CD4-positive, alpha-beta T cell treated with Interleukin-15 for 1 hour (primary cell): ENCODE measurements around the gene KIF26A.

Experiments used
- DNase-seq: peaks from one replicate; pipeline ENCODE4 v3.0.0-alpha.2; 2020

Gene KIF26A

GRCh38 chr14:104211741-104212140 is 73.4 kb downstream of the KIF26A start:
- no peak for DNase-seq

- no peak for DNase-seq
Measured at GRCh38 chr14:104212206-104213095, 74.1 kb downstream of the KIF26A start.

- DNase-seq, result no peak
Measured at GRCh38 chr14:104213301-104214034, 75.1 kb downstream of the KIF26A start.

- no peak for DNase-seq
Measured at GRCh38 chr14:104214431-104215218, 76.2 kb downstream of the KIF26A start.

- no peak for DNase-seq
Measured at GRCh38 chr14:104215706-104216334, 77.4 kb downstream of the KIF26A start.

- no peak for DNase-seq
Measured at GRCh38 chr14:104216457-104216856, 78.1 kb downstream of the KIF26A start.

GRCh38 chr14:104217486-104218360 is 79.3 kb downstream of the KIF26A start:
- no peak for DNase-seq

GRCh38 chr14:104218361-104219180 is 80.2 kb downstream of the KIF26A start:
- no peak for DNase-seq

- no peak for DNase-seq
Measured at GRCh38 chr14:104219731-104220214, 81.4 kb downstream of the KIF26A start.

- DNase-seq, result no peak
Measured at GRCh38 chr14:104220215-104221070, 82.1 kb downstream of the KIF26A start.

GRCh38 chr14:104221071-104221625 is 82.8 kb downstream of the KIF26A start:
- no peak for DNase-seq

- no peak for DNase-seq
Measured at GRCh38 chr14:104221636-104222369, 83.4 kb downstream of the KIF26A start.

GRCh38 chr14:104222396-104223036 is 84.1 kb downstream of the KIF26A start:
- no peak for DNase-seq

- no peak for DNase-seq
Measured at GRCh38 chr14:104223101-104224041, 85.0 kb downstream of the KIF26A start.

GRCh38 chr14:104224131-104224505 is 85.7 kb downstream of the KIF26A start:
- DNase-seq, result no peak

GRCh38 chr14:104224506-104225277 is 86.3 kb downstream of the KIF26A start:
- no peak for DNase-seq
